Panc1 (cell line): ENCODE data around the gene LHFPL3. TPM values are rescaled to one million over a fixed set of nuclear protein-coding genes. Genes with fewer than 3 reads are reported as not detected.

Experiments
- ATAC-seq: fragments of 200-7000 bp; cut with Tn5 transposase; 2 replicates; pipeline ENCODE4 v1.9.1; 2020; ENCODE audit warnings: mild to moderate bottlenecking, moderate library complexity
- BruUV-seq: library from RNA; stranded (reverse); fragments of 400-500 nt; replicated peaks from 2 replicates; lab custom pipeline; 2021; lab: Mats Ljungman, UMichigan
- CTCF ChIA-PET: fragments of 300-600 bp; sonication (Branson Sonifier 250); formaldehyde crosslinking; loops from one replicate; lab custom pipeline; 2022; ENCODE audit warnings: antibody characterized with exemption; lab: Charles Lee
- POLR2A ChIA-PET: fragments of 300-600 bp; sonication (Branson Sonifier 250); formaldehyde crosslinking; loops from one replicate; lab custom pipeline; 2022; ENCODE audit warnings: antibody characterized with exemption; lab: Charles Lee
- DNase-seq: peaks from one replicate; pipeline ENCODE4 v3.0.0-alpha.2; 2010; ENCODE audit warnings: low read depth, low spot score
- H3K27ac ChIP-seq: 2 replicates; pipeline ENCODE4 v1.5.1; 2011; ENCODE audit warnings: mild to moderate bottlenecking, low read length, inconsistent platforms
- H3K27me3 ChIP-seq: fragments of 200-500 bp; sonication (Bioruptor generic); 2 replicates; pipeline ENCODE4 v1.6.0; 2014; ENCODE audit warnings: low read length, inconsistent platforms; ENCODE audit not compliant: control insufficient read depth, insufficient read depth
- H3K36me3 ChIP-seq: fragments of 200-500 bp; sonication (Bioruptor generic); 2 replicates; pipeline ENCODE4 v1.5.1; 2014; ENCODE audit warnings: inconsistent platforms, mild to moderate bottlenecking, low read length, moderate library complexity; ENCODE audit not compliant: control insufficient read depth, insufficient read depth
- H3K4me1 ChIP-seq: 2 replicates; pipeline ENCODE4 v1.5.1; 2011; ENCODE audit warnings: inconsistent platforms, mild to moderate bottlenecking, low read length, moderate library complexity; ENCODE audit not compliant: control insufficient read depth, insufficient read depth
- H3K4me3 ChIP-seq, 2 experiments: 2 replicates each; pipeline ENCODE4 v1.5.1; 2011 to 2012; ENCODE audit warnings: low read depth in 2 of 2, low read length in 2 of 2, mild to moderate bottlenecking in 2 of 2, inconsistent platforms in 1 of 2, moderate library complexity in 1 of 2
- H3K9me3 ChIP-seq: fragments of 200-500 bp; sonication (Bioruptor generic); 2 replicates; pipeline ENCODE4 v1.5.1; 2014; ENCODE audit warnings: low read depth, mild to moderate bottlenecking, inconsistent platforms, low read length, moderate library complexity; ENCODE audit not compliant: control insufficient read depth, insufficient read depth
- POLR2AphosphoS5 ChIP-seq: IDR thresholded peaks from 2 replicates; pipeline ENCODE4 v1.6.1; 2012; ENCODE audit warnings: mild to moderate bottlenecking, low read depth, low read length, moderate library complexity
- SIN3A ChIP-seq: IDR thresholded peaks from 2 replicates; pipeline ENCODE4 v1.6.1; 2012; ENCODE audit warnings: low read depth, mild to moderate bottlenecking, low read length, moderate library complexity, borderline replicate concordance; ENCODE audit not compliant: insufficient read depth
- TCF7L2 ChIP-seq: IDR thresholded peaks from 2 replicates; pipeline ENCODE4 v1.6.1; 2011; ENCODE audit warnings: mild to moderate bottlenecking, low read depth, low read length, inconsistent platforms
- in situ Hi-C: cut with HindIII; loops from 2 replicates; pipeline ENCODE4 v1.10.0; 2016; ENCODE audit warnings: low sequenced_read_pairs, low pct_unique_long_range_greater_than_20kb
- intact Hi-C: fragments of 100-400 bp; cut with micrococcal nuclease; formaldehyde crosslinking; loops from one replicate; pipeline ENCODE4 v1.10.0; 2022; ENCODE audit not compliant: unreplicated experiment
- total RNA-seq: library from RNA; stranded (reverse); gene quantifications from one replicate; pipeline ENCODE4 v1.2.1, GENCODE V29; 2021; ENCODE audit not compliant: unreplicated experiment
- TF ChIP-seq, protein P1 (sequence below), 2 experiments: IDR thresholded peaks; 2 replicates each; pipeline ENCODE4 v1.6.1; 2011 to 2012; ENCODE audit warnings: low read depth in 2 of 2, control low read depth in 1 of 2, low read length in 1 of 2, mild to moderate bottlenecking in 1 of 2, moderate library complexity in 1 of 2; ENCODE audit not compliant: insufficient read depth in 1 of 2
- TF ChIP-seq, protein P2 (sequence below): fragments of 450-650 bp; IDR thresholded peaks from 2 replicates; pipeline ENCODE4 v1.5.1; 2017; ENCODE audit warnings: mild to moderate bottlenecking

The LHFPL3 gene
- total RNA-seq, 1 experiment from 2014 or later: not detected

DNA sequence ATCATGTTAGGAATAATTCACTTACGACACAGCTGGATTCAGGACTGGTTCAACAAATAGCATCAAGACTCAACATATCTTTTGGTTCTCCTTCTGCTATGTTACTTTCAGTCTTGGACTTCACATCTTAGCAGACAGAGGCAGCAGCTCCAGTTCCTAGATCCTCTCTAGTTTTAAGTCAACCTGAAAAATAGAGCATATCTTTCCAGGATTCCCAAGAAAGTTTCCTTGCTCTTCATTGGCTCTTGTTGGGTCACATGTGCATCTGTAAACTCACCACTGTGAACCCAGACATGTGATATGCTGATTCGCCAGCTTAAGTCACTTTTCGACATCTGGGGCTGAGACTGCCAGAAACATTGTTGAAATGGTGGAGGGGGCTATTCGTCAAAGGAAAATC is 475.5 kb downstream of the LHFPL3 start:
- H3K27ac ChIP-seq: no peak overlapping the region
- H3K36me3 ChIP-seq: no peaks in the 10 kb centered on the region
- ATAC-seq (no peak), DNase-seq (no peak)
- ChIA-PET CTCF (no interaction called here), POLR2A (no interaction called here)
- intact Hi-C loops: no loop called here
- no TSS peak for BruUV-seq
- H3K4me3 ChIP-seq: no peak overlapping the region
- in situ Hi-C loops: no loop called here
- H3K9me3 ChIP-seq: no peaks in the 10 kb centered on the region
- H3K4me1 ChIP-seq: no peaks in the 10 kb centered on the region
- H3K27me3 ChIP-seq: peaks cover 4% of the 10 kb centered on the region; the same call in 1 of the 2 replicates
- no peak for TF ChIP-seq POLR2AphosphoS5
- no peak for TF ChIP-seq SIN3A
- TF ChIP-seq, protein P1, sequence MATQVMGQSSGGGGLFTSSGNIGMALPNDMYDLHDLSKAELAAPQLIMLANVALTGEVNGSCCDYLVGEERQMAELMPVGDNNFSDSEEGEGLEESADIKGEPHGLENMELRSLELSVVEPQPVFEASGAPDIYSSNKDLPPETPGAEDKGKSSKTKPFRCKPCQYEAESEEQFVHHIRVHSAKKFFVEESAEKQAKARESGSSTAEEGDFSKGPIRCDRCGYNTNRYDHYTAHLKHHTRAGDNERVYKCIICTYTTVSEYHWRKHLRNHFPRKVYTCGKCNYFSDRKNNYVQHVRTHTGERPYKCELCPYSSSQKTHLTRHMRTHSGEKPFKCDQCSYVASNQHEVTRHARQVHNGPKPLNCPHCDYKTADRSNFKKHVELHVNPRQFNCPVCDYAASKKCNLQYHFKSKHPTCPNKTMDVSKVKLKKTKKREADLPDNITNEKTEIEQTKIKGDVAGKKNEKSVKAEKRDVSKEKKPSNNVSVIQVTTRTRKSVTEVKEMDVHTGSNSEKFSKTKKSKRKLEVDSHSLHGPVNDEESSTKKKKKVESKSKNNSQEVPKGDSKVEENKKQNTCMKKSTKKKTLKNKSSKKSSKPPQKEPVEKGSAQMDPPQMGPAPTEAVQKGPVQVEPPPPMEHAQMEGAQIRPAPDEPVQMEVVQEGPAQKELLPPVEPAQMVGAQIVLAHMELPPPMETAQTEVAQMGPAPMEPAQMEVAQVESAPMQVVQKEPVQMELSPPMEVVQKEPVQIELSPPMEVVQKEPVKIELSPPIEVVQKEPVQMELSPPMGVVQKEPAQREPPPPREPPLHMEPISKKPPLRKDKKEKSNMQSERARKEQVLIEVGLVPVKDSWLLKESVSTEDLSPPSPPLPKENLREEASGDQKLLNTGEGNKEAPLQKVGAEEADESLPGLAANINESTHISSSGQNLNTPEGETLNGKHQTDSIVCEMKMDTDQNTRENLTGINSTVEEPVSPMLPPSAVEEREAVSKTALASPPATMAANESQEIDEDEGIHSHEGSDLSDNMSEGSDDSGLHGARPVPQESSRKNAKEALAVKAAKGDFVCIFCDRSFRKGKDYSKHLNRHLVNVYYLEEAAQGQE (IDR thresholded peaks at IDR 0.05; ENCODE audit: insufficient read depth in 1 of 2, low read depth in 2 of 2, low read length in 1 of 2): no peak

DNA sequence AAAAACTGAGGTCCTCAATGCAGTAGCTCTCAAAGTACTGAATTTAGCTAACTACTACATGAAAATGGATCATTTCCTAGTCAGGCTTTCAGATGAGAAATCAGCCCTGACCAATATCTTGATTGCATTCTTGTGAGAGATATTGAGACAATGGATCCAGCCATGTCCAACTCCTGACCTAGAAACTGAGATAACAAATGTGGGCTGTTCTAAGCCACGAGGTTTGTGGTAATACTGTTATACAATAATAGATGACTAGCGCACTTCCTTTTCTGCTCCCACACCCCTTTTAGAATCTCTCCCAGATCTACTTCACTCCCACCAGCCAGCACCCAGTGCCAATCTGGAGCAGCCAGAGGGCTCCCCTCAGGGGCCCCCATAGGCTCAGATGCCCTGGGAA is 476.3 kb downstream of the LHFPL3 start:
- Histone ChIP-seq H3K36me3 (no peaks in the 10 kb centered on the region), H3K27me3 (peaks cover 4% of the 10 kb centered on the region; the same call in 1 of the 2 replicates), H3K27ac (no peak overlapping the region), H3K4me3 (no peak overlapping the region), H3K4me1 (no peaks in the 10 kb centered on the region), H3K9me3 (no peaks in the 10 kb centered on the region)
- intact Hi-C loops: no loop called here
- ChIA-PET POLR2A (no interaction called here), CTCF (no interaction called here)
- TF ChIP-seq, protein P2, sequence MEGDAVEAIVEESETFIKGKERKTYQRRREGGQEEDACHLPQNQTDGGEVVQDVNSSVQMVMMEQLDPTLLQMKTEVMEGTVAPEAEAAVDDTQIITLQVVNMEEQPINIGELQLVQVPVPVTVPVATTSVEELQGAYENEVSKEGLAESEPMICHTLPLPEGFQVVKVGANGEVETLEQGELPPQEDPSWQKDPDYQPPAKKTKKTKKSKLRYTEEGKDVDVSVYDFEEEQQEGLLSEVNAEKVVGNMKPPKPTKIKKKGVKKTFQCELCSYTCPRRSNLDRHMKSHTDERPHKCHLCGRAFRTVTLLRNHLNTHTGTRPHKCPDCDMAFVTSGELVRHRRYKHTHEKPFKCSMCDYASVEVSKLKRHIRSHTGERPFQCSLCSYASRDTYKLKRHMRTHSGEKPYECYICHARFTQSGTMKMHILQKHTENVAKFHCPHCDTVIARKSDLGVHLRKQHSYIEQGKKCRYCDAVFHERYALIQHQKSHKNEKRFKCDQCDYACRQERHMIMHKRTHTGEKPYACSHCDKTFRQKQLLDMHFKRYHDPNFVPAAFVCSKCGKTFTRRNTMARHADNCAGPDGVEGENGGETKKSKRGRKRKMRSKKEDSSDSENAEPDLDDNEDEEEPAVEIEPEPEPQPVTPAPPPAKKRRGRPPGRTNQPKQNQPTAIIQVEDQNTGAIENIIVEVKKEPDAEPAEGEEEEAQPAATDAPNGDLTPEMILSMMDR: no peak
- in situ Hi-C loops: no loop called here
- DNase-seq (no peak), ATAC-seq (no peak)
- no TSS peak for BruUV-seq

DNA sequence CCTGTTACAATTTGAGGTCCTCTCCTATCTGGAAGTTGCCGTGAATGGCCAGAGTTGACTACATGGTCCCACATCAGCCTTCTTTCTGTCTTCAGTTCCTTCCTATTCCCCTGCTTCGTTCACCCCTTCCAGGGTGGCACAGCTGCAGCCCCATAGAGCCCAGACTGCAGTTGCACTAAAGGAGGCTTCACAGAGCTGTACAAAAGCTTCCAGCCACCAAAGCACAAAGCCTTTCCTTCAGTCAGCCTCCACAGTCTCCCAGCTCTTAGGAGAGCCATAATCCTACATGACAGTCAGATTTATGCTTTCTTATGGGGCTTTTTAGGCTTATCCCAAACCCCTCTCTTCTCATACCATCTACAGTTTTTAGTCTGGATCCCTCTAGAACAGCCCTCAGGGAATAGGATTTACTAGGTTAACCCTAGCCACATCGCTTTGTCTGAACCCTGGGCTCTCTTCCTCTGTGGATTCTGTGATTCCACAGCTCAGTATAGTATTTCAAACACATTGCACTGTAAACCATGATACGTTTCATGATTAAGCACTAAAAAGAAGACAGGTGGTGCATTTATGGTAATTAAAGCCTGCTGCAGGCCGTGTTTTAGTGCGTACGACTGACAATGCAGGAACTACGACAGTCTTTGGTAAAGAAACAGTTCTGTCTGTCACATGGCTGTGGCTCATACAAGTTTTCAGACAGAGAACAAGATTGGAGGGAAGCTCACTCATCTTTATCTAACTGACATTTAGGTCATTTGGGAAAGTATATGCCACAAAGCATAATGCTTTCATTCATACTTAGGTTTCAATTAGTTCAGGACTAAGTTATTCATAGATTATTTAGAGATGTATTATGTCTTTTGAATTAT is 477.3 kb downstream of the LHFPL3 start:
- ChIA-PET CTCF (no interaction called here), POLR2A (no interaction called here)
- TF ChIP-seq SIN3A (no peak), POLR2AphosphoS5 (no peak), TCF7L2 (no peak)
- TF ChIP-seq, protein P2: no peak
- TF ChIP-seq, protein P1 (IDR thresholded peaks at IDR 0.05; ENCODE audit: insufficient read depth in 1 of 2, low read depth in 2 of 2, low read length in 1 of 2): no peak
- no peaks in the 10 kb centered on the region for H3K36me3 ChIP-seq
- no peaks in the 10 kb centered on the region for H3K4me1 ChIP-seq
- in situ Hi-C loops (no loop called here), intact Hi-C loops (no loop called here)
- H3K27ac ChIP-seq: no peak overlapping the region
- peaks cover 4% of the 10 kb centered on the region; the same call in 1 of the 2 replicates for H3K27me3 ChIP-seq
- no peak for ATAC-seq
- no peak for DNase-seq
- no peaks in the 10 kb centered on the region for H3K9me3 ChIP-seq
- H3K4me3 ChIP-seq: no peak overlapping the region
- BruUV-seq: no TSS peak
